Motor neuron (in vitro differentiated cells): Measurements from ENCODE around the gene SLC30A7. TPM values are rescaled to one million over a fixed set of nuclear protein-coding genes. Genes with fewer than 3 reads are reported as not detected.
"Not testable (repeated sequence)": the region's sequence is repeated elsewhere in the genome, so short reads cannot be mapped to it uniquely, and the experiment has no call there.

Source experiments
- ATAC-seq, 8 experiments: fragments of 200-7000 bp; cut with Tn5 transposase; replicated peaks in 6 of 8; 2 replicates each; pipeline ENCODE4 v1.8.0; 2021; ENCODE audit warnings: mild to moderate bottlenecking in 8 of 8, moderate library complexity in 8 of 8
- H3K27ac ChIP-seq, 2 donors: fragments of 250-450 bp; sonication (Bioruptor Pico); 2 replicates each; pipeline ENCODE4 v1.9.0; 2021; ENCODE audit warnings: antibody characterized with exemption in 2 of 2, mild to moderate bottlenecking in 2 of 2, moderate library complexity in 1 of 2
- H3K4me1 ChIP-seq, 2 donors: fragments of 250-450 bp; sonication (Bioruptor Pico); replicated peaks in 1 of 2; 2 replicates each; pipeline ENCODE4 v1.6.1; 2021; ENCODE audit warnings: antibody characterized with exemption in 2 of 2, mild to moderate bottlenecking in 2 of 2, moderate library complexity in 1 of 2
- H3K4me3 ChIP-seq, 5 donors: fragments of 250-450 bp; sonication (Bioruptor Pico); 2 replicates each; pipeline ENCODE4 v1.9.0; 2021; ENCODE audit warnings: antibody characterized with exemption in 5 of 5, mild to moderate bottlenecking in 5 of 5, moderate library complexity in 4 of 5
- WGBS, 10 experiments: fragments of 450-650 bp; shearing (Covaris generic); methylation state at CpG; one replicate each; pipeline ENCODE4 v1.0.0; 2022; 5-methylcytosine and 5-hydroxymethylcytosine counted together
- in situ Hi-C, 9 experiments: fragments of 400-800 bp; cut with MboI; loops; one replicate each; pipeline ENCODE4 v1.15.0; 2021; ENCODE audit warnings: low sequenced_read_pairs in 9 of 9, low pct_unique_long_range_greater_than_20kb in 2 of 9; ENCODE audit not compliant: unreplicated experiment in 9 of 9
- total RNA-seq, 8 experiments: library from RNA; unstranded; fragments of 300-600 nt; gene quantifications; 2 replicates each; pipeline versions ENCODE4 v1.2.3 to v1.2.4, GENCODE V29; 2022

Gene SLC30A7
- total RNA-seq, 8 experiments from 2014 or later: 19.6 to 27.0 (median 21.1) TPM

GRCh38 chr1:100947816-100948215 lies 51.9 kb downstream of the SLC30A7 start:
- peaks cover 12 to 16% of the 10 kb centered on the region in 2 donors for H3K4me1 ChIP-seq
- in situ Hi-C loops: loop anchor here in 3 of 9 experiments (25.0 kb wide), 1 partner anchor 339 kb away; no protein-coding TSS in a partner anchor
- not testable (repeated sequence) for H3K27ac ChIP-seq, ATAC-seq, H3K4me3 ChIP-seq
- 100% methylated on average over 1 to 3 of the region's 3 CpGs; no CpG with 5 or more reads in 3 of the 10 experiments for WGBS, 10 experiments

- not testable (repeated sequence) for ATAC-seq, H3K4me3 ChIP-seq, H3K27ac ChIP-seq
- WGBS, 10 experiments: 78 to 100% (median 93%) methylated on average over 3 to 7 of the region's 7 CpGs
- H3K4me1 ChIP-seq: peaks cover 16 to 18% of the 10 kb centered on the region in 2 donors
- in situ Hi-C loops: loop anchor here in 3 of 9 experiments (25.0 kb wide), 1 partner anchor 338 kb away; no protein-coding TSS in a partner anchor
Observed at GRCh38 chr1:100948721-100949405, 53.0 kb downstream of the SLC30A7 start.

GRCh38 chr1:100949515-100950158 lies 53.7 kb downstream of the SLC30A7 start:
- ATAC-seq: peak; percentile 37 to 99 (median 90)
- peaks cover 16 to 24% of the 10 kb centered on the region in 2 donors for H3K4me1 ChIP-seq
- in situ Hi-C loops: loop anchor here in 3 of 9 experiments (25.0 kb wide), 1 partner anchor 338 kb away; no protein-coding TSS in a partner anchor
- 37 to 100% (median 54%) methylated on average over 2 to 9 of the region's 9 CpGs; no CpG with 5 or more reads in 3 of the 10 experiments for WGBS, 10 experiments
- H3K4me3 ChIP-seq, H3K27ac ChIP-seq: not testable (repeated sequence)

GRCh38 chr1:100950337-100950736 lies 54.4 kb downstream of the SLC30A7 start:
- in situ Hi-C loops: no loop called here
- no peak overlapping the region for H3K4me3 ChIP-seq
- H3K27ac ChIP-seq: no peak overlapping the region

GRCh38 chr1:100950781-100951180 lies 54.9 kb downstream of the SLC30A7 start:
- Histone ChIP-seq H3K4me1 (peaks cover 16 to 24% of the 10 kb centered on the region in 2 donors), H3K4me3 (no peak overlapping the region), H3K27ac (no peak overlapping the region)
- in situ Hi-C loops: no loop called here
- peak in 3 of 8 experiments; percentile 22 to 39 (median 32) for ATAC-seq
- 0 to 73% (median 15%) methylated on average over 1 to 4 of the region's 4 CpGs; no CpG with 5 or more reads in 2 of the 10 experiments for WGBS, 10 experiments

More at GRCh38 chr1:100950337-100950736, 54.4 kb downstream of the SLC30A7 start:
- ATAC-seq: no peak
- H3K4me1 ChIP-seq: peaks cover 16 to 24% of the 10 kb centered on the region in 2 donors

GRCh38 chr1:100952104-100952745 lies 56.3 kb downstream of the SLC30A7 start:
- ATAC-seq: no peak
- in situ Hi-C loops: no loop called here
- H3K4me1 ChIP-seq: peaks cover 16 to 24% of the 10 kb centered on the region in 2 donors
- H3K27ac ChIP-seq: no peak overlapping the region
- no peak overlapping the region for H3K4me3 ChIP-seq
- 80 to 100% (median 94%) methylated on average over 2 to 4 of the region's 4 CpGs; no CpG with 5 or more reads in 1 of the 10 experiments for WGBS, 10 experiments

- 83 to 100% (median 100%) methylated on average over 1 of the region's 1 CpG; no CpG with 5 or more reads in 4 of the 10 experiments for WGBS, 10 experiments
- peaks cover 16 to 24% of the 10 kb centered on the region in 2 donors for H3K4me1 ChIP-seq
- in situ Hi-C loops, H3K27ac ChIP-seq, ATAC-seq, H3K4me3 ChIP-seq: not testable (repeated sequence)
Observed at GRCh38 chr1:100952970-100953369, 57.1 kb downstream of the SLC30A7 start.

- in situ Hi-C loops: no loop called here
- H3K27ac ChIP-seq: no peak overlapping the region
- H3K4me3 ChIP-seq: no peak overlapping the region
- ATAC-seq: peak in 3 of 8 experiments; percentile 35 to 59 (median 48)
- peaks cover 12 to 20% of the 10 kb centered on the region in 2 donors for H3K4me1 ChIP-seq
- 0 to 80% (median 60%) methylated on average over 1 to 2 of the region's 2 CpGs; no CpG with 5 or more reads in 1 of the 10 experiments for WGBS, 10 experiments
Observed at GRCh38 chr1:100953960-100954730, 58.3 kb downstream of the SLC30A7 start.

GRCh38 chr1:100955322-100955721 lies 59.4 kb downstream of the SLC30A7 start:
- Histone ChIP-seq H3K4me1 (peaks cover 4 to 12% of the 10 kb centered on the region in 2 donors), H3K27ac (no peak overlapping the region), H3K4me3 (no peak overlapping the region)
- in situ Hi-C loops: no loop called here
- peak in 2 of 8 experiments; percentile 76 to 81 for ATAC-seq
- 0 to 50% (median 14%) methylated on average over 1 of the region's 1 CpG; no CpG with 5 or more reads in 2 of the 10 experiments for WGBS, 10 experiments

GRCh38 chr1:100959502-100960060 lies 63.7 kb downstream of the SLC30A7 start:
- no peak overlapping the region for H3K27ac ChIP-seq
- no peaks in the 10 kb centered on the region for H3K4me1 ChIP-seq
- peak in 2 of 8 experiments; percentile 25 to 66 for ATAC-seq
- H3K4me3 ChIP-seq: no peak overlapping the region
- in situ Hi-C loops: no loop called here
- WGBS, 10 experiments: 61 to 100% (median 87%) methylated on average over 1 to 5 of the region's 5 CpGs

- H3K4me1 ChIP-seq: no peaks in the 10 kb centered on the region
- H3K4me3 ChIP-seq: no peak overlapping the region
- no peak overlapping the region for H3K27ac ChIP-seq
- no peak for ATAC-seq
- WGBS, 10 experiments: 17 to 100% (median 97%) methylated on average over 1 of the region's 1 CpG
- in situ Hi-C loops: no loop called here
Observed at GRCh38 chr1:100960098-100960497, 64.2 kb downstream of the SLC30A7 start.

- no peak overlapping the region for H3K4me3 ChIP-seq
- no peaks in the 10 kb centered on the region for H3K4me1 ChIP-seq
- in situ Hi-C loops: no loop called here
- ATAC-seq: no peak
- 9 to 92% (median 90%) methylated on average over 1 of the region's 1 CpG; no CpG with 5 or more reads in 6 of the 10 experiments for WGBS, 10 experiments
- no peak overlapping the region for H3K27ac ChIP-seq
Observed at GRCh38 chr1:100968621-100969020, 72.7 kb downstream of the SLC30A7 start.
